HG02973 (cell line): ENCODE measurements around the gene MAP3K13.
"Not testable (repeated sequence)": the region's sequence is repeated elsewhere in the genome, so short reads cannot be mapped to it uniquely, and the experiment has no call there.

Experiments used
- ATAC-seq: cut with Tn5 transposase; IDR thresholded peaks from one replicate; pipeline ENCODE4 v1.9.1; 2021; ENCODE audit warnings: moderate library complexity; ENCODE audit not compliant: unreplicated experiment

Gene MAP3K13

GRCh38 chr3:185341616-185342458 lies 21.1 kb upstream of the MAP3K13 start:
- no peak for ATAC-seq

GRCh38 chr3:185342459-185343174 lies 20.3 kb upstream of the MAP3K13 start:
- ATAC-seq, result no peak

GRCh38 chr3:185347399-185347798 lies 15.5 kb upstream of the MAP3K13 start:
- no peak for ATAC-seq

GRCh38 chr3:185350841-185351240 lies 12.1 kb upstream of the MAP3K13 start:
- ATAC-seq, result no peak

- ATAC-seq, result no peak
Measured at GRCh38 chr3:185351396-185351795, 11.5 kb upstream of the MAP3K13 start.

GRCh38 chr3:185353225-185353624 lies 9.7 kb upstream of the MAP3K13 start:
- no peak for ATAC-seq

GRCh38 chr3:185353823-185354614 lies 8.9 kb upstream of the MAP3K13 start:
- ATAC-seq, result peak; percentile 98

GRCh38 chr3:185356499-185356898 lies 6.4 kb upstream of the MAP3K13 start:
- ATAC-seq, result no peak

- no peak for ATAC-seq
Measured at GRCh38 chr3:185361920-185362319, 1.0 kb upstream of the MAP3K13 start.

GRCh38 chr3:185363662-185364203 lies 797 bp downstream of the MAP3K13 start:
- peak; percentile 25 for ATAC-seq

- no peak for ATAC-seq
Measured at GRCh38 chr3:185365291-185366073, 2.5 kb downstream of the MAP3K13 start.

- no peak for ATAC-seq
Measured at GRCh38 chr3:185366074-185366335, 3.1 kb downstream of the MAP3K13 start.

GRCh38 chr3:185366913-185367312 lies 4.0 kb downstream of the MAP3K13 start:
- no peak for ATAC-seq

GRCh38 chr3:185370349-185370748 lies 7.4 kb downstream of the MAP3K13 start:
- ATAC-seq, result not testable (repeated sequence)

- ATAC-seq, result no peak
Measured at GRCh38 chr3:185371306-185372074, 8.6 kb downstream of the MAP3K13 start.

- no peak for ATAC-seq
Measured at GRCh38 chr3:185381320-185382058, 18.6 kb downstream of the MAP3K13 start.

- ATAC-seq, result no peak
Measured at GRCh38 chr3:185382154-185382553, 19.2 kb downstream of the MAP3K13 start.

- not testable (repeated sequence) for ATAC-seq
Measured at GRCh38 chr3:185386515-185386914, 23.6 kb downstream of the MAP3K13 start.

GRCh38 chr3:185387646-185388045 lies 24.7 kb downstream of the MAP3K13 start:
- ATAC-seq, result no peak
